Measurements from ENCODE around the gene GNPTG.
"Not testable (repeated sequence)": the region's sequence is repeated elsewhere in the genome, so short reads cannot be mapped to it uniquely, and the experiment has no call there.

The GNPTG gene

DNA sequence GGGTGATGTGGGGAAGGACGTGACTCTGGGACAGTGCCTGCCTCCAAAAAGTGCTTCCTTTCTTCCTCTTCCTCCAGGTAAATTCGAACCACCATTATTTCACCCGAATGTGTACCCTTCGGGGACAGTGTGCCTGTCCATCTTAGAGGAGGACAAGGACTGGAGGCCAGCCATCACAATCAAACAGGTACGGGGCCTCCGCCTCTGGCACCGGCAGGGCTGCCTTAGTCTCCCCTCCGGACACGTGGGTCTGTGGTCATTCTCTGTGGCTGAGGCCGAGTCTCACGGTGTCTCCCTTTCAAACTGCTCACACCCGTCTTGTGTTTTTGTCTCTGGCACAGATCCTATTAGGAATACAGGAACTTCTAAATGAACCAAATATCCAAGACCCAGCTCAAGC lies 31.6 kb upstream of the GNPTG start:
- no peak for DNase-seq

GRCh38 chr16:1320658-1321240 lies 31.0 kb upstream of the GNPTG start:
- no peak for DNase-seq

DNA sequence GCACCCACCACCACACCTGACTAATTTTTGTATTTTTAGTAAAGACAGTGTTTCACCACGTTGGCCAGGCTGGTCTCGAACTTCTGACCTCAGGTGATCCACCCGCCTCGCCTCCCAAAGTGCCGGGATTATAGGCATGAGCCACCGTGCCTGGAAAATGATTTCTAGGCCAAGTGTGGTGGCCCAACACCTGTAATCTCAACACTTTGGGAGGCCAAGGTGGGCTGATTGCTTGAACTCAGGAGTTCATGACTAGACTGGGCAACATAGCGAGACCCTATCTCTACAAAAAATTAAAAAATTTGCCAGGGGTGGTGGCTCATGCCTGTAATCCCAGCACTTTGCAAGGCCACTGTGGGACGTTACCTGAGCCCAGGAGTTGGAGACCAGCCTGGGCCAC lies 29.3 kb upstream of the GNPTG start:
- DNase-seq, result no peak

- no peak for DNase-seq
These were observed 28.2 kb upstream of the GNPTG start for GRCh38 chr16:1323296-1324239.

DNA sequence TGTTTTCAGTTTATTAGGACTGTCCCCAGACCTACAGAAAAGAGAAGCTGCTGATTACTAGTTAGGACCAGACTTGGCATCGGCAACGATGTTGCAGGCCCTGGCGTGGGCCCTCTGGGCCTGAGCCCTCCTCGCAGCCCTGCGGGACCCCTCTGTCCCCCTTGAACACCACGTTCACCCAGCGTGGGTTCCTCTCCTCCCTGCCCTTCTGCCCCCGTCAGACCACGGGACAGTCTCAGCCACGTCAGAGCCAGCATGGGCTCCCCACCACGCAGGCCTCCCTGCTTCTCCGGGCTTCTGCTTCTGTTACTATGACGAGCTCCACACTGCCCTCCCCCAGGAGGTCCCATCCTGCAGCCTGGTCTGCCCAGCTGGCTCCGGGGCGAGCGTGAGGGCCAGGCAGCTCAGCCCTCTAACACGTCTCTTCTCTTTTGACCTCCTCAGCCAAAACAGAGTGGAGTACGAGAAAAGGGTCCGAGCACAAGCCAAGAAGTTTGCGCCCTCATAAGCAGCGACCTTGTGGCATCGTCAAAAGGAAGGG lies 27.4 kb upstream of the GNPTG start:
- DNase-seq, result no peak

DNA sequence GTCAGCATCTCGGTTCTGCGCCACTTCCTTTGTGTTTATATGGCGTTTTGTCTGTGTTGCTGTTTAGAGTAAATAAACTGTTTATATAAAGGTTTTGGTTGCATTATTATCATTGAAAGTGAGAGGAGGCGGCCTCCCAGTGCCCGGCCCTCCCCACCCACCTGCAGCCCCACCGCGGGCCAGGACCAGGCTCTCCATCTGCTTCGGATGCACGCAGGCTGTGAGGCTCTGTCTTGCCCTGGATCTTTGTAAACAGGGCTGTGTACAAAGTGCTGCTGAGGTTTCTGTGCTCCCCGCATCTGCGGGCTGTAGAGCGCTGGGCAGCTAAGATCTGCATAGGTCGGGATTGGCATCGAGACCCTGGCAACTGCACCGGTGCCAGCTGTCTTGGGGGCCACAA lies 26.5 kb upstream of the GNPTG start:
- DNase-seq, result no peak

DNA sequence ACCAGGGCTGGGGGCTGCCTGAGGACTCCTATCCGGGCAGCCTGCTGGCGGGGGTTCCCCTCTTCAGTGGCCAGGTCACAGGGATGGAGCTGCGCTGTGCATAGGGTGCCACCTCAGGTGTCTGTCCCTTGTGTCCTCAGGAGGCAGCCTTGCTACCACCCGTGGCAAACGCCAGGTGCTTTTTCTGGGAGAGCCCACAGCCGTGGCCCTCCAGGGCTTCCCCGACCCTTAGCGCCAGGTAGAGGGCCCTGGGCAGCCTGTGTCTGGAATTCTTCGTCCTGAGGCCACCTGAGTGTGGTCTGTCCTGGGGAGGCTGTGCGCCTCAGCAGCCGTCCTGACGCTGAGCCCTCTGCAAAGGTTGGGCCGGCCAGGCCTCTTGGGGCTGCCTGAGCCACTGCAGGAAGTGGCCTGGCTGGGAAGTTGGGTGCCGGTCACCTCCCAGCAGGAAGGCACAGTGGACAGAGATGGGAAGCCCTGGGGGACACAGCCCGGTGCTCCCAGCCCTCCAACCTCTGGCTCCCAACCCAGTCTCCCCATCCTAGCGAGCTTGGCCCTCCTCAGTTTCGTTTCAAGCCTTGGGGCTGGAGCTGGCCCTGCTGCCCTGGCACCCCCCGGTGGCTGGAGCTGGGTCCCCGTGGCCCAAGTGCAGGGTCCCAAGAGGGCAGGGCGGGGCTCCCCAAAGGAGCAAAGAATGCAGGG lies 25.9 kb upstream of the GNPTG start:
- no peak for DNase-seq

DNA sequence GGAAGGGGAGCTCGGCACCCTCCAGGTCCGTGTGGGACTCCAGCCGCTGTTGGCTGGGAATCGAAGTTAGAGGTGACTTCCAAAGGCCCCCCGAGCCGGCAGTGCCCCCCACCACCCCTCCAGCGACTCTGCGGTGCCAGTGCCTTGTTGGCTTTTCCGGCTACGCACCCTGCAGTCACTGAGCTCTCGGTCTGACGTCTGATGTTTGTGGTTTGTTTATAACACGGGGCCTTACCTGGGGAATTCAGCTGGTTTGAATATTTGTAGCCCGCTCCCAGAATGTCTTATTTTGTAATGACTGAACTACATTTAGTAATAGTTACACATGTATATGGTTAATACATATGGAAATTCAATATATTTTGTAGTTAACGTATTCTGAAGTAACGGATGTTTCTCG lies 25.3 kb upstream of the GNPTG start:
- no peak for DNase-seq

GRCh38 chr16:1326946-1327618 lies 24.6 kb upstream of the GNPTG start:
- no peak for DNase-seq

DNA sequence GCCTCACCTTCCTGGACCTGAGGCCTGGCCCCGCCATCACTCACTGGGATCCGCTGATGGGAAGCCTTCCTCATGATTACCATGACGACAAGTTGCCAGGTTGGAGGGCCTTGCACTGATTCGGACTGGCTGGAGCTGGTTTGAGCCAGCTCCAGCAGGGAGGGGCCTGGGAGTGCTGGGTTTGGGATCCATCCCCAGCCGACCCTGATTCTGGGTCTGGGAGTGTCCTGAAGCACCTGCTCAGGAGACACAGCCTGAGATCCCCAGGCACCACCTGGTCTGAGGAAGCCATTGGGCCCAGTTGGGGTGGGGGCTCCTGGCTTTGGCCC lies 24.1 kb upstream of the GNPTG start:
- DNase-seq, result no peak

- DNase-seq, result not testable (repeated sequence)
These were observed 23.6 kb upstream of the GNPTG start for GRCh38 chr16:1328136-1328535.

DNA sequence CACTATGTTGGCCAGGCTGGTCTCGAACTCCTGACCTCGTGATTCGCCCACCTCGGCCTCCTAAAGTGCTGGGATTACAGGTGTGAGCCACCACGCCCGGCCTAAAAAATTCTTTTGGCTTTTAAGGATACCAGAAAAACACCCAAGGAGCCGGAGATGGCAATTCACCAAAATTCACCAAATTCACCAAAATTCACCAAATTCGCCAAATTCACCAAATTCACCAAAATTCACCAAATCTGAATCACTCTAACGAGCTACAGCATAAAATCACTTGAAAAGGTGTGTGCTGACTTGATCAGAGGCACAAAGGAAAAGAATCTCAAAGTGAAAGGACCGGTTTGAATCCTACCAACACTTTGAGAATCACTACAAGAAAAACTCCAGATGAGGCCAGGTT lies 22.8 kb upstream of the GNPTG start:
- not testable (repeated sequence) for DNase-seq

DNA sequence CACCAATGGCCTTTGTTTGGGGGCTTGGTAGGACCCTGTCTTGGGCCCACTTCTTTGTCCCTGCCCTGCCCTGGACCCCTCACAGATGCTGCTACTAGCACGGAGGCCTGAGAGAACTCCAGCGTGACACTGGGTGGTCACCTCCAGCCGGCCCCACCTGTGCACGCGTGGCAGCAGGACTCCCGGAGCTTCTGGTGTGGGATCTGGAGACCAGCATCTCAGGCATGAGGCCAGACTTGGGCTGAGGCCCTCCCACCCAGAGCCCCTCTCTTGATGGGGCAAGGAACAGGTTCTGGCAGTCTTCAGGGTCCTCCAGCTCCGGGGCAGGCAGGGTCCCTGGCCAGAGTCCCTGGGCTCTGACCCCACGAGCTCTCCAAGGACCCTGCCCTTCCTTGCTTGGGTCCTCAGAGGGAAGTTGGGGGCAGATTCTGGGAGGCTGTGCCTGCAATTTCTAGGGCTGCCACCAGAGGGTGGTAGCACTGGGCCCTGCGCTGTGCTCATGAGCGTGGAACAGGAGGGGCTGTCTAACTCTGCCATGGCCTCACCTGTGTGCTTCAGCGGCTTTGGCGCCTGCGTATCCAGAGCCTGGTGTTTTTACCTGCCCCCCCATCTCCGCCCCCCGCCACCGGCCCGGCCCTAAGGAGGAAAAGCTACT lies 21.3 kb upstream of the GNPTG start:
- peak; percentile 11 for DNase-seq

- no peak for DNase-seq
These were observed 20.6 kb upstream of the GNPTG start for GRCh38 chr16:1330931-1331711.

- peak; percentile 33 for DNase-seq
These were observed 19.8 kb upstream of the GNPTG start for GRCh38 chr16:1331712-1332617.

- no peak for DNase-seq
These were observed 19.0 kb upstream of the GNPTG start for GRCh38 chr16:1332618-1333148.

- DNase-seq, result peak; percentile 56
These were observed 18.4 kb upstream of the GNPTG start, which contains the start of gene BAIAP3 for GRCh38 chr16:1333149-1333812. Gene BAIAP3, plus strand, starts transcription at chr16:1333645. Its CDS starts 4,905 bp downstream, at chr16:1338550.

GRCh38 chr16:1333854-1334700 lies 17.7 kb upstream of the GNPTG start:
- DNase-seq, result no peak

- no peak for DNase-seq
These were observed 17.0 kb upstream of the GNPTG start for GRCh38 chr16:1334739-1335138.
